Testis (tissue), 3 donors: Measurements from ENCODE around the gene NXT1. TPM values are rescaled to one million over a fixed set of nuclear protein-coding genes. Genes with fewer than 3 reads are reported as not detected.

Experiments used
- DNase-seq: peaks from one replicate; pipeline ENCODE4 v3.0.0-alpha.2; 2019
- H3K27ac ChIP-seq, 2 donors: fragments of 200-600 bp; sonication (generic); one replicate each; pipeline ENCODE4 v1.5.1; 2019
- H3K27me3 ChIP-seq: fragments of 200-600 bp; sonication (generic); one replicate; pipeline ENCODE4 v1.5.1; 2019
- H3K36me3 ChIP-seq: fragments of 200-600 bp; sonication (generic); one replicate; pipeline ENCODE4 v1.5.1; 2017; ENCODE audit warnings: low read depth; ENCODE audit errors: missing control alignments
- H3K4me1 ChIP-seq: fragments of 200-600 bp; sonication (generic); one replicate; pipeline ENCODE4 v1.5.1; 2019
- H3K4me3 ChIP-seq, 2 donors: fragments of 200-600 bp; sonication (generic); one replicate each; pipeline ENCODE4 v1.5.1; 2017 to 2019
- H3K9me3 ChIP-seq: fragments of 200-600 bp; sonication (generic); one replicate; pipeline ENCODE4 v1.5.1; 2017
- POLR2A ChIP-seq: fragments of 450-650 bp; IDR thresholded peaks from one replicate; pipeline ENCODE4 v1.6.1; 2017; ENCODE audit warnings: antibody characterized with exemption, mild to moderate bottlenecking, moderate library complexity
- WGBS, 2 donors: methylation state at CpG; one replicate each; pipeline ENCODE4 v1.1.5; 2018; 5-methylcytosine and 5-hydroxymethylcytosine counted together
- intact Hi-C: fragments of 100-400 bp; cut with DNase I; formaldehyde crosslinking; loops from one replicate; pipeline ENCODE4 v1.15.1; 2023; ENCODE audit warnings: low total_unique reads
- polyA plus RNA-seq: library from polyadenylated mRNA; stranded (reverse); fragments of 350-450 nt; fragmentation: Illumina TruSeq; extraction: RNeasy Lipid Tissue Mini Kit (QIAGEN cat#74804); gene quantifications from one replicate; pipeline ENCODE4 v1.2.3, GENCODE V29; 2014; ENCODE audit warnings: low read depth, low replicate concordance; ENCODE audit not compliant: insufficient read depth
- total RNA-seq, 2 donors: library from RNA; depleted of rRNA; stranded (reverse); fragments of >200 nt; gene quantifications; one replicate each; pipeline ENCODE4 v1.2.3, GENCODE V29; 2016
- TF ChIP-seq, protein P1 (sequence below), 3 experiments: fragments of 450-650 bp in 2 of 3; fragments of 200-600 bp in 1 of 3; sonication (generic) in 1 of 3; IDR thresholded peaks; one replicate each; pipeline ENCODE4 v1.5.1; 2016 to 2019; ENCODE audit warnings: antibody characterized with exemption in 3 of 3, mild to moderate bottlenecking in 2 of 3, moderate library complexity in 1 of 3

Gene NXT1
- total and polyA plus RNA-seq, 3 donors from 2014 or later: 26.3 to 48.0 (median 40.3) TPM

DNA sequence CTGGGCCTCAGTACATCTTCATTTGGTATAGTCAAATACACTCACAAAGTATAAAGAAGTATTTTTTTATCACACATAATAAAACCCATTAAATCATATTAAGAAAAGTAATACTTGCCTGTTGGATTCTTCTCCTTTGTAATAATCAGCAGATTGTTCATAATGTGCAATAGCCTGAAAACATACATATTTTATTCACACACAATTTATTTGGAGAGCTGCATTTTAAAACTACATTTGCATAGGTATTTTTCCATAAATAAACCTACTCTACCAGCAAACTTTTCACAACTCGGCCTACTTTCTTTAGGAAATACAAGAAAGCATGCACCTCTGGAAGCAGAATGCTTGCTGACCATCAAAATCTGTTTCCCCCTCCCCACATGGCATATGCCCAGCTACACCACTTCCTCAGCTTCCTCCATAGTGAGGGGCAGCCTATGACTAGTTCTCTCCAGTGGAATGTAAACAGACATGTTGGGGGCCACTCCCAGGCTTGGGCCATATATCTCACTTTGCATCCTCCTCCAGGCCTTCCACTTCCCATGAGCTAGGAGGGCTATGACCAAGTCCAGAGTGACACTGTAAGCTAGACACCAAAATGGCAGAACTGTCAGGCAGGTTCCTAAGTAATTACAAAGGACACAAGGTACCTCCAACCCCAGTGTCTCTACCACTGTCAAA is 39.6 kb downstream of the NXT1 start:
- no peaks in the 10 kb centered on the region for H3K36me3 ChIP-seq
- intact Hi-C loops: no loop called here
- no peak overlapping the region for H3K4me3 ChIP-seq
- no peak for DNase-seq
- H3K27ac ChIP-seq: no peak overlapping the region
- 71 to 91% methylated on average over 1 of the region's 1 CpG for WGBS, 2 donors
- no peak for TF ChIP-seq POLR2A
- TF ChIP-seq, protein P1, sequence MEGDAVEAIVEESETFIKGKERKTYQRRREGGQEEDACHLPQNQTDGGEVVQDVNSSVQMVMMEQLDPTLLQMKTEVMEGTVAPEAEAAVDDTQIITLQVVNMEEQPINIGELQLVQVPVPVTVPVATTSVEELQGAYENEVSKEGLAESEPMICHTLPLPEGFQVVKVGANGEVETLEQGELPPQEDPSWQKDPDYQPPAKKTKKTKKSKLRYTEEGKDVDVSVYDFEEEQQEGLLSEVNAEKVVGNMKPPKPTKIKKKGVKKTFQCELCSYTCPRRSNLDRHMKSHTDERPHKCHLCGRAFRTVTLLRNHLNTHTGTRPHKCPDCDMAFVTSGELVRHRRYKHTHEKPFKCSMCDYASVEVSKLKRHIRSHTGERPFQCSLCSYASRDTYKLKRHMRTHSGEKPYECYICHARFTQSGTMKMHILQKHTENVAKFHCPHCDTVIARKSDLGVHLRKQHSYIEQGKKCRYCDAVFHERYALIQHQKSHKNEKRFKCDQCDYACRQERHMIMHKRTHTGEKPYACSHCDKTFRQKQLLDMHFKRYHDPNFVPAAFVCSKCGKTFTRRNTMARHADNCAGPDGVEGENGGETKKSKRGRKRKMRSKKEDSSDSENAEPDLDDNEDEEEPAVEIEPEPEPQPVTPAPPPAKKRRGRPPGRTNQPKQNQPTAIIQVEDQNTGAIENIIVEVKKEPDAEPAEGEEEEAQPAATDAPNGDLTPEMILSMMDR (IDR thresholded peaks at IDR 0.05): no peak
- no peaks in the 10 kb centered on the region for H3K4me1 ChIP-seq
- no peaks in the 10 kb centered on the region for H3K9me3 ChIP-seq
- H3K27me3 ChIP-seq: no peaks in the 10 kb centered on the region

DNA sequence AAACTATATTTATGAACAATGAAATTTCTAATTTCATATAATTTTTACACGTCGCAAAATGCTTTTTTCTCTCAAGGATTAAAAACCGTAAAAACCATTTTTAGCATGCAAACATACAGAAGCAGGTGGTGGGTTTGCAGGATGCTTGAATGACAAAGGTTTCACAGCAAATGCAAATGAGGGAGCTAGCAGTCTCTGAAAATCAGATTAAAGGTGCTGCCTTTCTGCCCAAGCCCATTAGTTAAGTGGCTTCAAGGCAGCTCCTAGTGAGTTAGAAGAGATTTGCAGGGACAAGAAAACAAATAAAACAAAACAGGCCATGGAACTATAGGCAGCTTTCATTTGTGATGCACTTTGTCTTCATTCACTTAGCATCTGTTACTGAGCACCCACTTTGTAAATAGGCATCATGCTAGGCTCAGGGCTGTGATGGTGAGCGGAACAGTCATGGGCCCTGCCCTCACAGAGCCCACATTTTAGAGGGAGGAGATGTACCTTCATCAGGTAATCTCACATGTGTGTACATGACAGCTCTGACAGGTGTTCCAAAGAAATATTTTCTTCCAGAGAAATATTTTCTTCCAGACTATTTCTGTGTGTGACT is 41.2 kb downstream of the NXT1 start:
- H3K36me3 ChIP-seq: no peaks in the 10 kb centered on the region
- no peak overlapping the region for H3K4me3 ChIP-seq
- no peak for DNase-seq
- no peaks in the 10 kb centered on the region for H3K27me3 ChIP-seq
- TF ChIP-seq POLR2A: no peak
- TF ChIP-seq, protein P1 (IDR thresholded peaks at IDR 0.05): no peak
- intact Hi-C loops: no loop called here
- 89 to 92% methylated on average over 4 of the region's 4 CpGs for WGBS, 2 donors
- H3K27ac ChIP-seq: no peak overlapping the region
- no peaks in the 10 kb centered on the region for H3K9me3 ChIP-seq
- peaks cover 2% of the 10 kb centered on the region for H3K4me1 ChIP-seq

DNA sequence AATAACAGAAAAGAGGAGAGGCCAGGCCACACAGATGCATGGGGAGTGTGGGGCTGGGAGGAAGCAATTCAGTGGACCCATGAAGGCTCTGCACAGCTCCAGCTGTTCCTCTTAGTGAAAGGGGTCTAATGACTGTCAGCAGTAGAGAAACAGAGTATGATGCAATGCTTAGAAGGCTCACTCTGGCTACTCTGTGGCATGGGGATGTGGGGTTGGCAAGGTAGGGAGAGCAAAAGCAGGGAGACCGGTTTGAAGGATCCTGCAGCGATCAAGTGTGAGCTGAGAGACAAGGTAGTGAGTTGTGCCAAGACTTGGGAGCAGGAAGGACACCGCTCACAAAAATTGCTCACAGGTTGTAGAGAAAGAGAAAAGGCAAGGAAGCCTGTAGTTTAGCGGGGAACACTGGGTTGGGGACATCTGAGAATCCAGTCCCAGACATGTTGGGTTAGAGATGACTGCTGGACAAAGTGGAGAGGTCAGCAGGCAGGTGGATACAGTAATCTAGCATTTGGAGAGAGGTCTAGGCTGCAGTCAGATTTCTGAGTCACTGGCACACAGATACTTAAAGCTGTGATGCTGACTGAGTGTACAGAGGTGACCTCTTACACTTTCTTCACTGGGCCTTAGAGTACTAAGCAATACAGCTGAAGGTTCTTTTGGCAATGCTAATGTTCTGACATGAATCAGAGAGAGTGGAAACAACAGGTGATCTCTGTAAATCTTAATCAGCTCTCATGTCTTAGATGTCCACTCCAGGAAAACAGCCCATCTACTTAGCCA is 43.6 kb downstream of the NXT1 start:
- Histone ChIP-seq H3K9me3 (no peaks in the 10 kb centered on the region), H3K4me3 (no peak overlapping the region), H3K27me3 (no peaks in the 10 kb centered on the region), H3K4me1 (peaks cover 8% of the 10 kb centered on the region), H3K27ac (no peak overlapping the region), H3K36me3 (no peaks in the 10 kb centered on the region)
- intact Hi-C loops: no loop called here
- WGBS, 2 donors: 92 to 94% methylated on average over 4 of the region's 4 CpGs
- TF ChIP-seq, protein P1 (IDR thresholded peaks at IDR 0.05): no peak
- no peak for TF ChIP-seq POLR2A
- no peak for DNase-seq

DNA sequence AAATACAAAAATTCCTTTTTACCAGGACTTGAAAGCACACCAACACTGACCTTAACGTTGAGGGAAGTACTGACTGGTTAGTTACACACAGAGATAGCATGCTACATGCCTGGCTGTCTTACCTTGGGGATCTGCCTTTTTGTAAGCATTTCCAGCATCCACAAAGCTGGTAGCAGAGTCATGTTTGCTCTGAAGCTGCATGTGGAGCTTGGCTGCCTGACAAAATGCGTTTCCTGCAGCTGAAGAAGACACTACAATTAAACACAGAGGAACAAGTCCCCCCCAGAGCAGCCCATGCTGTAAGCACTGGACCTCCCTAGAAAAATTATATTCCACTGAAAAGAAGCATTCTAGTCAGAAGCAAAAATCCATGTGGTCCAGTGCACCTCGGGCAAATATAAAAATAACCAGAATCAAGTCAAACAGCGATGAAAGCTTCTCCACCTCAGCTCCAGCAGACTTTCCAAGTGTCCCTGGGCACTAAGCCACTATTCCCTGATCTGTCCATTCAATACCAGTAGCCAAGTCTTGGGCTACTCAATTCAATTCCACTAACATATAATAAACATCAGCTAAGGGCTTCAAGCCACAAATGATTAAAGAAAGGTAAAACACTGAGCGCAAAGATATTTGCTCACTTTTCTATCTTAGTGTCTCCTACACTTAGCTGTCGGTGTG is 46.5 kb downstream of the NXT1 start:
- intact Hi-C loops: no loop called here
- Histone ChIP-seq H3K27me3 (no peaks in the 10 kb centered on the region), H3K4me3 (no peak overlapping the region), H3K27ac (no peak overlapping the region), H3K36me3 (no peaks in the 10 kb centered on the region), H3K4me1 (peaks cover 26% of the 10 kb centered on the region), H3K9me3 (no peaks in the 10 kb centered on the region)
- WGBS, 2 donors: 55 to 60% methylated on average over 6 of the region's 6 CpGs
- DNase-seq: no peak
- TF ChIP-seq, protein P1 (IDR thresholded peaks at IDR 0.05): no peak
- TF ChIP-seq POLR2A: no peak
